ENCODE measurements around the gene PAK5.

The PAK5 gene

DNA sequence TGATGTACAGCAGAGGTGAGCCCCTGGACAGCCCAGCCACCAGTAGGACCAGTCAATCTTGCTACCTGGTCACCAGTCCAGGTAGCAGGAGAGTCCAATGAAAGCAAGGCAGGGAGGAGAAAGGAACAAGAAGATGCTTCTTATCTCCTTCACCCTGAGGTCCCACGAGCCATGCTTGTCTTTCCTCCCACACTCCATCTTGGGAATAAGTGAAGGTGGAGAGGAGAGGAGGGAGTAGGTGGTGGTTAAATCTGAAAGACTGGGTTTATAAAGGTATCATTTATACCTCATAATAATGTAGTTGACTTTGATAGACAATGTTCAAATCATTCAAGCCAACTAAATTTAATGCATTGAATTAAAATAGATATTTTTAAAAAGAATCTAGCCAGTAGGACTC, 288.6 kb downstream of the PAK5 start:
- Mint-ChIP-seq H3K36me3 (no peaks in the 10 kb centered on the region), H3K9me3 (no peaks in the 10 kb centered on the region), H3K27ac (no peak overlapping the region), H3K27me3 (no peaks in the 10 kb centered on the region), H3K4me3 (no peak overlapping the region), H3K4me1 (no peaks in the 10 kb centered on the region)
- CTCF ChIA-PET, result no interaction called here
- DNase-seq, result no peak

DNA sequence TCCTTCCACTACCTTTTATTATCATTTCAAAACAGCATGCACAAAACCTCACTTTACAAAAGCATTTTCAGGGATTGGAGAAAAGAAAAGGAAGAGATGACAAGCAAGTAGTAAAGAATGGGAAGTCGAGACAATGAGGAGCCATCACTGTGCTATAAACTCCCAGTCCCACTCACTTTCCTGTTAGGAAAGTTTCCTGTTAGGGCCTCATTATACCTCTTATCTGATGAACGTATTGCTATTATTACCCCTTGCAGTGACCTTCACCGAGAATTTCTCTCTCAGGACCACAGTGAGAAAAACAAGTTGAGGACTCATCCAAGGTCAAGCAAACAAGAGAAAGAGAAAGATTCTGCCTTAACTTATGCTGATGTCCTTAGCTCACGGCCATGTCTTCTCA, 295.7 kb downstream of the PAK5 start:
- Mint-ChIP-seq H3K27ac (no peak overlapping the region), H3K27me3 (no peaks in the 10 kb centered on the region), H3K9me3 (no peaks in the 10 kb centered on the region), H3K36me3 (no peaks in the 10 kb centered on the region), H3K4me3 (no peak overlapping the region), H3K4me1 (no peaks in the 10 kb centered on the region)
- CTCF ChIA-PET, result no interaction called here
- DNase-seq, result no peak

DNA sequence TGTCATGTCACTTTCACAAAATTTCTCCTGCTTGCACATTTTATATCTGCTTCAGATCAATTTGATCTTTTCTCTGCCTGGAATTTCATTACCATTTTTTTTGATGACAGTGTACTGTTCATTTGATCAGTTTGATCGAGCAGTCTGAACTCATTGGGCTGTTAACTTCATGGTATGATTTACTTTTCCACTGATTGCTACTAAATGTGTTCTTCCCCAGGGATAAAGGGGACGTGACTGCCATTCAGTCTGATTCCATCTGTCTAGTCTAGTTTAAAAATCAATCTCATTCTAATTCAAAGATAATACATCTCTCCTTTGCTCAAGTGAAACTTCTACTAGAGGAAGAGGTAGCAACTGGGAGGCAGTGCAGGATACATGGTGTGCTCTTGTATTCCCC, 303.4 kb downstream of the PAK5 start:
- no peak for DNase-seq
- Mint-ChIP-seq H3K36me3 (no peaks in the 10 kb centered on the region), H3K27ac (no peak overlapping the region), H3K4me1 (no peaks in the 10 kb centered on the region), H3K4me3 (no peak overlapping the region), H3K9me3 (peaks cover 1% of the 10 kb centered on the region), H3K27me3 (no peaks in the 10 kb centered on the region)
- CTCF ChIA-PET, result no interaction called here

DNA sequence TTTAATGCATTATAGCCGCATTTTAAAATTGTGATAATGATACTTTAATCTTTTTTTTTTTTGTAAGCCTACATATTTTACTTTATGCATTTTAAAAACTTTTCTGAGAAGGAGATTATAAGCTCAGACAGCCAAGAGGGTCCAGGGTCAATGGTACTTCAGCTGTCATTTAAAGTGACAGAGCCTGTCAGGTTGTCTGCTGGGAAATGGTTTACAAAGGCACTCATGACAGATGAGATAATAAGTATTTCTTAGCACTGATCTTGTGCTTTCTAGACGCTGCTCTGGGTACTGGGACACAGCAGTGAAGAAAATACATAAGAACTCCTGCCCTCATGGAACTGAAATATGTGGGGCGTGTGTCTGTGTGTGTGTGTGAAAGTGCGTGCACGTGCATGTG, 304.9 kb downstream of the PAK5 start:
- CTCF ChIA-PET, result no interaction called here
- Mint-ChIP-seq H3K4me1 (no peaks in the 10 kb centered on the region), H3K9me3 (peaks cover 1% of the 10 kb centered on the region), H3K4me3 (no peak overlapping the region), H3K27me3 (no peaks in the 10 kb centered on the region), H3K36me3 (no peaks in the 10 kb centered on the region), H3K27ac (no peak overlapping the region)
- DNase-seq, result no peak

DNA sequence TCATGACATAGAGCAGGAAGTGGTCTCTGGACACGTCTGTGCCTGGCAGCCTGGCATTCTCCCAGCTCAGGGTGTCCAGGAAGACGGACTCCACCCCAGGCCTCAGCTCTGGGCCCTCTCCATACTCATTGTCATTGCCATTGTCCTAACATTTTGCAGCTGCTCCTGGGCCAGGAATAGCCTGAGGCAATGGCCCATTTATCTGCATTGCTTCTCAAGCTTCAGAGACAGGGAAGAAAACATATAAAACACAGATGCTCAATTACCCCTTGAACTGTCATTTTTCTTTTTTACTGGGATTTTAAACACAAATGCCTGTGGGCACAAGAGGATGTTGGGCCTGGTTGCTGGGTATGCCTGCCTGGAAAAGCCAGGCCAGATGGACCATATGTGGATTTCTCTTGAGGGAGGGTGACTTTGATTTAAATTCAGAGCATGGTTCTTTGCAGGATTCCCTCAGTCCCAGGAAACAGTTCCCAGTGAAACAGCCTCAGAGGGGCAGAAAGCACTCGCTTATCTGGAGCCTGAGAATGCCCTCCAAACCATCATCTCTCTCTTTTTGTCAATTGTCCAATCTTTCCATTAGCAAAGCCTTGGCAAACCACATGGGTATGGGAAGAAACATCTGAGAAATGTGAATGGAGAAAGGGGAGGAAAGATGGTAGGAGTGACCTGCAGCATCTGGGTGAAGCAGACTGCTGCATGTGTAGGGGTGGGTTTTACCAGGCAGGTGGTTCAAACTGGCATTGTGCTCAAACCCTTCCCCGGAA, 306.6 kb downstream of the PAK5 start:
- H3K27ac Mint-ChIP-seq, result no peak overlapping the region
- CTCF ChIA-PET, result no interaction called here

DNA sequence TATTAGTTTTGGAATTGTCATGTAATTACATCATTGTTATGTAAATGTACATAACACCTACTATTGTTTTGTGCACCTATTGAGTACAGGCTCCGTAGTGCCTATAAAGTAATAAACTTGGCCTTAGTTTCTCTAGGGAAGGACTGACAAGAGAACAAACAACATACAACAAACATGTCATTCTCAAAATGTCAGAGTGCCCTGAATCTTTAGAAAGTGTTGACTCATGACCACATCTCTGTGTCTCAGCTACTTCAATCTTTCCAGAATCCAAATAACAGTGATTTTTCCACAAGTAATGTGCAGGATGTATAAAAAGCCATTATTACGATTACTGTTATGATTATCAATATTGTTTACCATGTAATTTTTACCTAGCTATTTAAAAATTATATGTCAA, 307.3 kb downstream of the PAK5 start:
- H3K4me1 Mint-ChIP-seq, result no peaks in the 10 kb centered on the region
- no peak overlapping the region for H3K4me3 Mint-ChIP-seq
- peaks cover 1% of the 10 kb centered on the region for H3K9me3 Mint-ChIP-seq
- CTCF ChIA-PET, result no interaction called here
- H3K27me3 Mint-ChIP-seq, result no peaks in the 10 kb centered on the region
- H3K27ac Mint-ChIP-seq, result no peak overlapping the region
- H3K36me3 Mint-ChIP-seq, result no peaks in the 10 kb centered on the region
- no peak for DNase-seq

More for the DNA sequence above, 306.6 kb downstream of the PAK5 start:
- no peak for DNase-seq
- Mint-ChIP-seq H3K36me3 (no peaks in the 10 kb centered on the region), H3K4me3 (no peak overlapping the region), H3K9me3 (peaks cover 1% of the 10 kb centered on the region), H3K4me1 (no peaks in the 10 kb centered on the region), H3K27me3 (no peaks in the 10 kb centered on the region)

DNA sequence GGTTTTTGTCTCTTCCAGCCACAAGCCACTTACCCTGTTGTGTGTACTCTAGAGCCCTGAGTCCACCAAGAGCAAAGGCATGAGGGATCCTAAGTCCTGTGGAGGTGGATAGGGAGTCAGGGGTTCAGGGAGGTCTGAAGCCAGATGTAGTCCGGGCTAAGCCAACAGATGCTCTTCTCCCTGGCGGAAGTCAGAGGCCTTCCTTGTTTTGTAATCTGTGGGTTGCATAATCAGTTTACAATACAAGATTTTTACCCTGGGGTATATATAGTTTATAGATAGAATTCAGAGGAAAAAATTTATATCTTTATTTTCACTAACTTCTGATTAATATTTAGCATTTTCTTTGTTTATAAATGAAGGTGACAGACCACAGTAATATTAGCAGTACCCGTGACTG, 315.2 kb downstream of the PAK5 start:
- CTCF ChIA-PET, result no interaction called here
- no peak overlapping the region for H3K27ac Mint-ChIP-seq
- no peaks in the 10 kb centered on the region for H3K4me1 Mint-ChIP-seq
- H3K27me3 Mint-ChIP-seq, result peaks cover 3% of the 10 kb centered on the region
- no peak for DNase-seq
- H3K9me3 Mint-ChIP-seq, result no peaks in the 10 kb centered on the region
- H3K4me3 Mint-ChIP-seq, result no peak overlapping the region
- H3K36me3 Mint-ChIP-seq, result no peaks in the 10 kb centered on the region

DNA sequence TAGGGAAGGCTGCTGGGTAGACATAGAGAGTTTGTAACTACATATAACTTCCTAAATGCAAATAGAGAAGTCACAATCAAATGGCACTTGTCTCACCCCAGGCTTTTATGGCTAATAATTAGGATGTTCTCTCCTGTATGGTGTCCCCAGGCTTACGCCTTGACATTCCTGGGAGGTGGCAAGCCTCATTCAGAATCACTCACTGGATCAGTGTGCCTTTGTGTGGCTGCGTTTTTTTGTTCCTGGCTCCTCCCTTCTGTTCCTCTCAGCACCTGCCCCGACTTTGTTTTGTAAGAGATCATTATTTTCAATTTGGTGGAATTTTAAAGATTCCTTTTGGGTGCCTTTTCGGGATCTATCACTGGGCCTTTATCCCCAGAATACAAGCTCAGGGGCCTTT, 318.8 kb downstream of the PAK5 start:
- H3K36me3 Mint-ChIP-seq, result no peaks in the 10 kb centered on the region
- peaks cover 39% of the 10 kb centered on the region for H3K27me3 Mint-ChIP-seq
- H3K27ac Mint-ChIP-seq, result no peak overlapping the region
- CTCF ChIA-PET, result no interaction called here
- DNase-seq, result no peak
- no peak overlapping the region for H3K4me3 Mint-ChIP-seq
- H3K9me3 Mint-ChIP-seq, result no peaks in the 10 kb centered on the region
- H3K4me1 Mint-ChIP-seq, result no peaks in the 10 kb centered on the region

DNA sequence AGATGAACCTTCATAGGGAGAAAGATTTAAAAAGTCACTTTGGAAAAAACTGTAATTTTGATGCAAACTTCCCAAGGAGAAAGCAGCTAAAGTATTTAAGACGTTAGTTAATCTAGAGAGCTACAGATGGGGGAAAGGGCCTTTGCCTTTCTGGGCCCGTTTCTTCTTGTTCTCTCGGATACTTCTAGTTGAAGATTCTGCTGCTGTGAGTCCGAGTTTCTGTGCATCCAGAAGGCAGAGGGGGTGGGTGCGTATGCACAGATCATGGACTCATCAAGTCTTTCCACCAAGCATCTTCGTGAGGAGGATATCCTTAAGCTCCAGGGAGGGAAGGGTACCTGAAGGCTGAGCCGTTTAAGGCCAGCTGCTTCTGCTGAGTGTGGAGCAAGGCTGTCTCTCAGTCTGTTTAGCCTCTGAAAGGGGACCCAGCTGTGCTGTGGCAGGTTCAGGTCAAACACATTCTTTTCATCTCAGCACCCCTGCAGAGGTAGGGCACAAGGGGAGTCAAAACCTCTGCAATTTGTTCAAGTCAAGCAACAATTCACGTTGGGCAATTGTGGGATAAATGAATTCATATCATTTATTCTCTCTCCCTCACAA, 320.2 kb downstream of the PAK5 start:
- no peaks in the 10 kb centered on the region for H3K4me1 Mint-ChIP-seq
- H3K9me3 Mint-ChIP-seq, result no peaks in the 10 kb centered on the region
- H3K36me3 Mint-ChIP-seq, result no peaks in the 10 kb centered on the region
- no peak overlapping the region for H3K27ac Mint-ChIP-seq
- CTCF ChIA-PET, result interaction anchor here (1.3 kb wide), 1 partner anchor 110 kb away, joined by 4 read pairs; no protein-coding TSS in a partner anchor
- DNase-seq, result no peak
- no peak overlapping the region for H3K4me3 Mint-ChIP-seq
- H3K27me3 Mint-ChIP-seq, result peaks cover 53% of the 10 kb centered on the region

DNA sequence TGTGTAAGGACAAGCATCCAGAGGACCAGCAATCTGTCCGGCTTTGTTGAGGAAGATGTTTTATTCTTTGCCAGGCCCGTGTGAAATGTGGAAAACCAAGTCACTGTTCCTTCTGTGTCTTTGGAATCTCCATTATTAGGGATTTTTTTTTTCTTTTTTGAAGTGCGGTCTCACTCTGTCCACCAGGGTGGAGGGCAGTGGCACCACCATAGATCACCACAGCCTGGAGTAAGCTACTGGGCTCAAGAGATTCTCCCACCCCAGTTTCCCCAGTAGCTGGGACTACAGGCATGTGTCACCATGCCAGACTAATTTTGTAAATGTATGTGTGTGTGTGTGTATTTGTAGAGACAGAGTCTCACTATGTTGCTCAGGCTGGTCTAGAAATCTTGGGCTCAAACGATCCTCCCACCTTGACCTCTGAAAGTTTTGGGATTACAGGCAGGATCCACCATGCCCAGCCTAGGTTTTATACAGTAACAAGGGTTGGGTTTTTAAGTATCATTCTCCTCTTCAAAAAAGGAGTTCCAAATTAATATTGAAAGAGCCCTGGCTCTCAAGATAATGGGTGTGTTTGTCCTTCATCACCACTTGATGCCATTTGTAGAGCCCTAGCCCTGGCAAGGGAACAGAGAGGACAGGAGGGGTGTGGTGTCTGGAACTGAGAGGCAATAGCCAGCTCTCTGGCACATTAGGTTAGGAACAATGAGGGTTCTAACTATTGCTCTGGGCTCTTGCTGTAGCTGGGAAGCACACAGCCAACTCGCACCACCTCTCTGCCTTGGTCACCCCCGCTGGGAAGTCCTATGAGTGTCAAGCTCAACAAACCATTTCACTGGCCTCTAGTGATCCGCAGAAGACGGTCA, 321.3 kb downstream of the PAK5 start:
- no peaks in the 10 kb centered on the region for H3K36me3 Mint-ChIP-seq
- peaks cover 53% of the 10 kb centered on the region for H3K27me3 Mint-ChIP-seq
- H3K27ac Mint-ChIP-seq, result no peak overlapping the region
- H3K4me1 Mint-ChIP-seq, result no peaks in the 10 kb centered on the region
- DNase-seq, result no peak
- H3K4me3 Mint-ChIP-seq, result no peak overlapping the region
- no peaks in the 10 kb centered on the region for H3K9me3 Mint-ChIP-seq
- CTCF ChIA-PET, result no interaction called here

DNA sequence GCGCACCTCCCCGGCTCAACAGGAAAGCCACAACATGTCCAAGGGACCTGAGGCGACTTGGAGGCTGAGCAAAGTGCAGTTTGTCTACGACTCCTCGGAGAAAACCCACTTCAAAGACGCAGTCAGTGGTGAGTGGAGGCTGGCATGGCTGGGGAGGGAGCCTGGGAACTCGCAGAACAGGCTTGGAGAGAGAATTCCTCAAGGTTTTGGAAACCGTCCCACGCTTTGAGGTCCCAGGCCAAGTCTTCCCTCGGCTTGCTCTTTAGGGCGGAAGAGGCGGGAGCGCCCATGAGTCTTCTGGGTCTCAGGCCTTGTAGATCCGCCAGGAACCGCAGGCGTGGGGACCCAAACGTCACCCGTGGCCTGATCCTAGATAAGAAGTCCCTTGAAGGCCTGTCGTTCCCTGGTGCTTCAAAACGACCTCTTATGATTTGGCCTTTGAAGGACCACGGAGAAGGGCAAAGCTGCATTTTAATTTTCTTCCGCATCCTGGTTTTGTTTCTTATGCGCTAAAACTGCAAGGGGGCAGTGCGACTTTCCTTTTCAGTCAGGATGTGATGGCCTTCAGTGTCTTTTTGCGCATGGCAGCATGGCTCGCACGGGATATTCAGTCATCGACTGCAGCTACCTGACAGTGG, 322.5 kb downstream of the PAK5 start:
- peaks cover 53% of the 10 kb centered on the region for H3K27me3 Mint-ChIP-seq
- H3K4me3 Mint-ChIP-seq, result no peak overlapping the region
- CTCF ChIA-PET, result no interaction called here
- no peak overlapping the region for H3K27ac Mint-ChIP-seq
- no peaks in the 10 kb centered on the region for H3K4me1 Mint-ChIP-seq
- no peaks in the 10 kb centered on the region for H3K9me3 Mint-ChIP-seq
- no peak for DNase-seq
- no peaks in the 10 kb centered on the region for H3K36me3 Mint-ChIP-seq

DNA sequence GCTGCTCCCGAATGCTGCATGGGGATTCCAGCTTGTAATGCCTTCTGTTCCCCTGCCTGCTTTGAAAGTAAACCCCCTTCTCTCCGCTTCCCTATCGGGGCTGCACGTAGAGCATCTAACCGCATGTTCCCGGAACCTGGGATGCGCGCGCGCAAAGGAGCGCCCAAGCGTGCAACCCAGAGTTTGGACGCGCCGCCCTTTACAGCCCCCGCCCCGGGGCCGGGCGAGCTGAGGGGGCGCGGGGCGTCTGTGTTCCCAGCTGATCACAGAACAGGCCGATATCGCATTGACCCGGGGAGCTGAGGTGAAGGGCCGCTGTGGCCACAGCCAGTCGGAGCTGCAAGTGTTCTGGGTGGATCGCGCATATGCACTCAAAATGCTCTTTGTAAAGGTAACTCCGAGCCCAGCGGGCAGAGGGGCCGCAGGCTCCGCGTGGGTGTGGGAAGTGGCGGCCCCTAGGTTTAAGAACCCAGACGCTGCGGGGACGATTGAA, 323.1 kb downstream of the PAK5 start:
- H3K27ac Mint-ChIP-seq, result no peak overlapping the region
- H3K27me3 Mint-ChIP-seq, result peaks cover 53% of the 10 kb centered on the region
- CTCF ChIA-PET, result no interaction called here
- H3K4me1 Mint-ChIP-seq, result no peaks in the 10 kb centered on the region
- H3K36me3 Mint-ChIP-seq, result no peaks in the 10 kb centered on the region
- H3K4me3 Mint-ChIP-seq, result no peak overlapping the region
- no peaks in the 10 kb centered on the region for H3K9me3 Mint-ChIP-seq
- no peak for DNase-seq

DNA sequence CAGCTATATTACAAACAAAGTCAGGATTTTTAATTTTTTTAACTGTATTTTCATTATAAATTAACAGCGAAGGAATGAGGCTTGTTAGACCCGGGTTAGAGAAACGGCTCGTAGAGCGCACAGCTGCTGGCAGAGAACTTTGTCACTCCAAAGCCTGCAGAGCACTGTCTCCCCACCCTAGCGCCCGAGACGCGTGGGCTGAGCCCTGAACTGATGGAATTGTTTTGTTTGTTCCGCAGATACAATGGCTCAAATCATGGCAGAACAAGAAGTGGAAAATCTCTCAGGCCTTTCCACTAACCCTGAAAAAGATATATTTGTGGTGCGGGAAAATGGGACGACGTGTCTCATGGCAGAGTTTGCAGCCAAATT, 323.7 kb downstream of the PAK5 start:
- peaks cover 53% of the 10 kb centered on the region for H3K27me3 Mint-ChIP-seq
- H3K4me1 Mint-ChIP-seq, result no peaks in the 10 kb centered on the region
- H3K27ac Mint-ChIP-seq, result peak overlapping the region; percentile 49
- H3K4me3 Mint-ChIP-seq, result no peak overlapping the region
- no peaks in the 10 kb centered on the region for H3K9me3 Mint-ChIP-seq
- CTCF ChIA-PET, result no interaction called here
- DNase-seq, result no peak
- H3K36me3 Mint-ChIP-seq, result no peaks in the 10 kb centered on the region

DNA sequence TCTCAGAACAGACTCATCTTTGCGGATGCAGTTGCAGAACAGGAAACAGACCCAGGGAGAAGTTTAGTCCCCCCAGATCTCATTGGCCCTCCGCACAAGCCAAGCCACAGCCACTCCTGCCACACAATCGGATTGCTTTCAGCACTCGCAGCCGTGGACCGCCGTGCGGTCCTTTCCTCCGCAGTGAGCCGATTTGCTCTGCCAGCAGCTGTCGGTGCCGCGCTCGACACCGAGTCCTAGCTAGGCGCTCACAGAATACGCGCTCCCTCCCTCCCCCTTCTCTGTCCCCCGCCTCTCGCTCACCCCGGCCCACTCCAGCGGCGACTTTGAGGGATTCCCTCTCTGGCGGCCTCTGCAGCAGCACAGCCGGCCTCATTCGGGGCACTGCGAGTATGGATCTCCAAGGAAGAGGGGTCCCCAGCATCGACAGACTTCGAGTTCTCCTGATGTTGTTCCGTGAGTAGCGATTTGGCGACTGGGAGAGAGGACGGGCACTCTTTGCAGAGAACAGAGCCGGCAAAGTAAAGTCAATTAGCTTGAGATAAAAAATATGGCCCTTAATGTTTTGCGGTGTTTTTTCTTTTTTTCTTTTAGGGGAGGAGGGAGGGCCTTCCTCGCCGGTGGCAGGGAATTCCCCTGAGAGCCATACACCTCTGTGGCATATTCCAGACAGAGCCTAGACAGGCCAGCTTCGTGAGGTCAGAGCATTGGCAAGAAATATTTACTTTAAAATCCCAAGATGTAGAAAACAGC, 324.2 kb downstream of the PAK5 start, which contains the start of gene LAMP5:
Gene LAMP5 (plus strand): TSS at position 130 of the 753 bp plus-strand sequence. CDS start 263 bp downstream, at position 393.
- H3K27me3 Mint-ChIP-seq, result peaks cover 59% of the 10 kb centered on the region
- no peak for DNase-seq
- H3K4me3 Mint-ChIP-seq, result no peak within 1 kb of the TSS
- no peaks in the 10 kb centered on the region for H3K36me3 Mint-ChIP-seq
- H3K27ac Mint-ChIP-seq, result peak within 1 kb of the TSS; percentile 49
- no peaks in the 10 kb centered on the region for H3K9me3 Mint-ChIP-seq
- no peaks in the 10 kb centered on the region for H3K4me1 Mint-ChIP-seq
- CTCF ChIA-PET, result no interaction called here
